H1 (cell line): ENCODE measurements around the gene C1orf21.

ENCODE experiments used
- ASH2L ChIP-seq: fragments of 200-600, 300-600 bp; sonication (generic); IDR thresholded peaks from one replicate; pipeline ENCODE4 v1.7.1; 2017; ENCODE audit warnings: low read length
- CEBPB ChIP-seq: IDR thresholded peaks from 2 replicates; pipeline ENCODE4 v1.6.1; 2012; ENCODE audit warnings: low read depth, low read length
- CTCF ChIP-seq, 3 experiments: IDR thresholded peaks; 1 replicate in 2 of 3; 2 replicates in 1 of 3; pipeline versions ENCODE4 v1.5.1 to v1.6.1; 2011; ENCODE audit warnings: low read length in 3 of 3, mild to moderate bottlenecking in 3 of 3, inconsistent platforms in 2 of 3, low read depth in 1 of 3, moderate library complexity in 1 of 3; ENCODE audit not compliant: insufficient read depth in 1 of 3; ENCODE audit errors: control extremely low read depth in 1 of 3
- EP300 ChIP-seq, 2 experiments: IDR thresholded peaks; 1 replicate in 1 of 2; 2 replicates in 1 of 2; pipeline ENCODE4 v1.6.1; 2011 to 2012; ENCODE audit warnings: low read depth in 2 of 2, low read length in 2 of 2, mild to moderate bottlenecking in 2 of 2, borderline replicate concordance in 1 of 2, inconsistent platforms in 1 of 2, moderate library complexity in 1 of 2
- HDAC2 ChIP-seq, 2 experiments: fragments of 300-600 bp in 1 of 2; sonication (generic) in 1 of 2; IDR thresholded peaks; 2 replicates each; pipeline ENCODE4 v1.6.1; 2011 to 2012; ENCODE audit warnings: low read depth in 2 of 2, low read length in 2 of 2, mild to moderate bottlenecking in 2 of 2, moderate library complexity in 2 of 2, borderline replicate concordance in 1 of 2, inconsistent platforms in 1 of 2
- KDM1A ChIP-seq: fragments of 200-600, 300-600 bp; sonication (generic); IDR thresholded peaks from 2 replicates; pipeline ENCODE4 v1.7.1; 2016; ENCODE audit warnings: mild to moderate bottlenecking, low read length, borderline replicate concordance
- PHF8 ChIP-seq: fragments of 200-600 bp; sonication (generic); conservative IDR thresholded peaks from 2 replicates; pipeline ENCODE4 v1.7.1; 2012; ENCODE audit warnings: low read depth, mild to moderate bottlenecking, inconsistent platforms, low read length, moderate library complexity
- POLR2A ChIP-seq, 2 experiments: IDR thresholded peaks; 1 replicate in 1 of 2; 2 replicates in 1 of 2; pipeline ENCODE4 v1.6.1; 2011; ENCODE audit warnings: low read depth in 2 of 2, low read length in 2 of 2, mild to moderate bottlenecking in 2 of 2; ENCODE audit errors: control extremely low read depth in 1 of 2
- RXRA ChIP-seq: IDR thresholded peaks from 2 replicates; pipeline ENCODE4 v1.6.1; 2011; ENCODE audit warnings: low read depth, mild to moderate bottlenecking, low read length, moderate library complexity; ENCODE audit not compliant: insufficient read depth
- SIN3A ChIP-seq, 2 experiments: IDR thresholded peaks in 1 of 2; conservative IDR thresholded peaks in 1 of 2; 2 replicates each; pipeline ENCODE4 v1.6.1; 2011 to 2012; ENCODE audit warnings: low read length in 2 of 2, improper control_type of control experiment in 1 of 2, low read depth in 1 of 2, mild to moderate bottlenecking in 1 of 2
- SP1 ChIP-seq: IDR thresholded peaks from 2 replicates; pipeline ENCODE4 v1.6.1; 2011; ENCODE audit warnings: low read depth, low read length
- SUZ12 ChIP-seq: fragments of 200-600 bp; sonication (generic); IDR thresholded peaks from 2 replicates; pipeline ENCODE4 v1.6.1; 2012; ENCODE audit warnings: mild to moderate bottlenecking, inconsistent platforms, low read length, moderate library complexity, mixed read lengths
- TEAD4 ChIP-seq: IDR thresholded peaks from 2 replicates; pipeline ENCODE4 v1.6.1; 2012; ENCODE audit warnings: low read depth, low read length, inconsistent platforms, mixed read lengths

- no peak for TF ChIP-seq POLR2A (IDR thresholded peaks at IDR 0.05; ENCODE audit: control extremely low read depth in 1 of 2, low read depth in 2 of 2, low read length in 2 of 2)
- TF ChIP-seq SUZ12: no peak
- no peak for TF ChIP-seq TEAD4
- no peak for TF ChIP-seq PHF8
- no peak for TF ChIP-seq CTCF (IDR thresholded peaks at IDR 0.05; ENCODE audit: control extremely low read depth in 1 of 3, insufficient read depth in 1 of 3, low read depth in 1 of 3, low read length in 3 of 3)
- no peak for TF ChIP-seq SP1
- TF ChIP-seq RXRA: no peak
- no peak for TF ChIP-seq ASH2L
- no peak for TF ChIP-seq SIN3A (conservative IDR thresholded peaks at IDR 0.05 in 1 of 2, IDR thresholded peaks at IDR 0.05 in 1 of 2; ENCODE audit: low read depth in 1 of 2, low read length in 2 of 2)
- no peak for TF ChIP-seq EP300 (IDR thresholded peaks at IDR 0.05; ENCODE audit: borderline replicate concordance in 1 of 2, low read depth in 2 of 2, low read length in 2 of 2)
- TF ChIP-seq KDM1A: no peak
- TF ChIP-seq HDAC2 (IDR thresholded peaks at IDR 0.05; ENCODE audit: borderline replicate concordance in 1 of 2, low read depth in 2 of 2, low read length in 2 of 2): no peak
- no peak for TF ChIP-seq CEBPB
These were observed 17.3 kb downstream of the C1orf21 start for GRCh38 chr1:184403961-184404726.
